Measurements from ENCODE around the gene FAM186B. TPM values are rescaled to one million over a fixed set of nuclear protein-coding genes. Genes with fewer than 3 reads are reported as not detected.

The FAM186B gene
- total RNA-seq, 1 experiment from 2014 or later = 0.39 TPM

DNA sequence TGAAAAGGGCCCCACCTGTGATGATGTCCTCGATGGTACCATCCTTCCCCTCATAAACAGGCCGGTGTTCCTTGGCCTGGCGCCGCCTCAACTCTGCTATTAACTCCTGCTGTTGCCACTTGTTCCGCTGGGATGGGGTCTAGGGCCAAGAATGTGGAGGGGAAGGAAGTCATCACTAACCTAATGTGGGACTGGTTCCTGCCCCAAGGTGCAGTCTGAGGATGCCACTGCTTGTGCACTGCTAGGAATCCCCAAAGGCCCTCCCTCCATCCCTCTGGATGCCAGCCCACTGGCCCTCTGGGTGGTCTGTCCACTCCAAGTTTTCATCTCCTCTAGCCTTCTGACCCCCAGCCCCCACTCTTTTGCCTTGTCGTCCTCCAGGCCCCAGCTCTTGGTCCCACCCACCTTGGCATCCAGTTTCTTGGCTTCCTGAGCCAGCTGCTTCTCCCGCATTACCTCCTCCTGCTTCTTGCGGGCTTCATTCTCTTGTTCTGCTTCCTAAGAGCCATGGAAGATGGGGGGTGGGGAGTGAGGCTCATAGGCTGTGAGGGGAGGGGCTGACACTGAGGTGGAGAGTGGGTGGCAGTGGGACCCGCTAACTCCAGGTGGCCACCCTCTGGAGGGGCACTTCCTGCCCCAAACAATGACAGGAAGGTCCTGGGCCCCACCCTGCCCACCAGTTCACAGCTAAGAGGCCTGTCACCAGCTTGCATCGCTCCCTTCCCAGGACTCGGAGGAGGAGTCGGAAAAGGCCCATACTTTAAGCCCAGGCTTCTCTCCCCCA is 41.6 kb upstream of the FAM186B start (continued):
- TF ChIP-seq, protein P1, sequence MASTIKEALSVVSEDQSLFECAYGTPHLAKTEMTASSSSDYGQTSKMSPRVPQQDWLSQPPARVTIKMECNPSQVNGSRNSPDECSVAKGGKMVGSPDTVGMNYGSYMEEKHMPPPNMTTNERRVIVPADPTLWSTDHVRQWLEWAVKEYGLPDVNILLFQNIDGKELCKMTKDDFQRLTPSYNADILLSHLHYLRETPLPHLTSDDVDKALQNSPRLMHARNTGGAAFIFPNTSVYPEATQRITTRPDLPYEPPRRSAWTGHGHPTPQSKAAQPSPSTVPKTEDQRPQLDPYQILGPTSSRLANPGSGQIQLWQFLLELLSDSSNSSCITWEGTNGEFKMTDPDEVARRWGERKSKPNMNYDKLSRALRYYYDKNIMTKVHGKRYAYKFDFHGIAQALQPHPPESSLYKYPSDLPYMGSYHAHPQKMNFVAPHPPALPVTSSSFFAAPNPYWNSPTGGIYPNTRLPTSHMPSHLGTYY (CRISPR knock-in tag; IDR thresholded peaks at IDR 0.05) = no peak

DNA sequence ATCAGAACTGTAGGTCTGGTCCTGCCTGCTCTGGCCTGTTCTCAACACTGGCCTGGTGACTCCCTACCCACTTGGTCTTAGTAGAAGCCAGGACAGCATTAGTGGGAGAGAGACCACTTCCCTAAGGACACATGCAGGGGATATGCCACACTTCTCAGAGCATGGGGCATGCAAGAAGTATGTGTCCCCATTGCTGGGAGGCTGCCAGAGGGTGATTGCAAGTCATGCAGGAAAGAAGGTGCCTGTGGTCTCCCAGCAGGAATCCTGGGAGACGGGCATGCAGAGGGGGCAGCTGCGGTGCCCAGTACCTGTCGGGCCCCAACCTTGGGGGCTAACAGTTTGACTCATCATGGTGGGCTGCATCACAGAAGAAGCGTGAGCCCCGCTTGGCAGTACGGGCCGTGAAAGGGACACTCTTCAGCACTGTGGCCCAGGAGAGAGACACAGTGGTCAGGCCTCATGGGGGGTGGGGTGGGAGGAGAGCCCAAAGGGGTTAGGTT is 40.9 kb upstream of the FAM186B start:
- POLR2A ChIA-PET = no interaction called here
- ATAC-seq = no peak
- no peak overlapping the region for H3K27ac Mint-ChIP-seq
- CTCF ChIA-PET = interaction anchor here (0.6 to 2.8 kb wide), 4 partner anchors 10 to 105 kb away, joined by 4 to 16 read pairs (median 10); partner anchors contain the start of gene TMBIM6
- TF ChIP-seq ELF4 (CRISPR knock-in tag; IDR thresholded peaks at IDR 0.05; ENCODE audit: low read depth) = no peak
- no peak for TF ChIP-seq FOXP1 (CRISPR knock-in tag; IDR thresholded peaks at IDR 0.05; ENCODE audit: borderline replicate concordance)
- no peak for TF ChIP-seq RELA (CRISPR knock-in tag; IDR thresholded peaks at IDR 0.05; ENCODE audit: borderline replicate concordance)
- no peak for TF ChIP-seq ZNF232 (CRISPR knock-in tag; IDR thresholded peaks at IDR 0.05)
- TF ChIP-seq, protein P2, sequence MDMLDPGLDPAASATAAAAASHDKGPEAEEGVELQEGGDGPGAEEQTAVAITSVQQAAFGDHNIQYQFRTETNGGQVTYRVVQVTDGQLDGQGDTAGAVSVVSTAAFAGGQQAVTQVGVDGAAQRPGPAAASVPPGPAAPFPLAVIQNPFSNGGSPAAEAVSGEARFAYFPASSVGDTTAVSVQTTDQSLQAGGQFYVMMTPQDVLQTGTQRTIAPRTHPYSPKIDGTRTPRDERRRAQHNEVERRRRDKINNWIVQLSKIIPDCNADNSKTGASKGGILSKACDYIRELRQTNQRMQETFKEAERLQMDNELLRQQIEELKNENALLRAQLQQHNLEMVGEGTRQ (CRISPR knock-in tag; IDR thresholded peaks at IDR 0.05) = no peak
- TF ChIP-seq HMGA2 (CRISPR knock-in tag; IDR thresholded peaks at IDR 0.05) = no peak
- TF ChIP-seq ZNF263 (CRISPR knock-in tag; IDR thresholded peaks at IDR 0.05; ENCODE audit: low read depth) = no peak
- no peak for TF ChIP-seq ESRRA (CRISPR knock-in tag; IDR thresholded peaks at IDR 0.05; ENCODE audit: borderline replicate concordance)
- TF ChIP-seq, protein P3, sequence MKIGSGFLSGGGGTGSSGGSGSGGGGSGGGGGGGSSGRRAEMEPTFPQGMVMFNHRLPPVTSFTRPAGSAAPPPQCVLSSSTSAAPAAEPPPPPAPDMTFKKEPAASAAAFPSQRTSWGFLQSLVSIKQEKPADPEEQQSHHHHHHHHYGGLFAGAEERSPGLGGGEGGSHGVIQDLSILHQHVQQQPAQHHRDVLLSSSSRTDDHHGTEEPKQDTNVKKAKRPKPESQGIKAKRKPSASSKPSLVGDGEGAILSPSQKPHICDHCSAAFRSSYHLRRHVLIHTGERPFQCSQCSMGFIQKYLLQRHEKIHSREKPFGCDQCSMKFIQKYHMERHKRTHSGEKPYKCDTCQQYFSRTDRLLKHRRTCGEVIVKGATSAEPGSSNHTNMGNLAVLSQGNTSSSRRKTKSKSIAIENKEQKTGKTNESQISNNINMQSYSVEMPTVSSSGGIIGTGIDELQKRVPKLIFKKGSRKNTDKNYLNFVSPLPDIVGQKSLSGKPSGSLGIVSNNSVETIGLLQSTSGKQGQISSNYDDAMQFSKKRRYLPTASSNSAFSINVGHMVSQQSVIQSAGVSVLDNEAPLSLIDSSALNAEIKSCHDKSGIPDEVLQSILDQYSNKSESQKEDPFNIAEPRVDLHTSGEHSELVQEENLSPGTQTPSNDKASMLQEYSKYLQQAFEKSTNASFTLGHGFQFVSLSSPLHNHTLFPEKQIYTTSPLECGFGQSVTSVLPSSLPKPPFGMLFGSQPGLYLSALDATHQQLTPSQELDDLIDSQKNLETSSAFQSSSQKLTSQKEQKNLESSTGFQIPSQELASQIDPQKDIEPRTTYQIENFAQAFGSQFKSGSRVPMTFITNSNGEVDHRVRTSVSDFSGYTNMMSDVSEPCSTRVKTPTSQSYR (CRISPR knock-in tag; IDR thresholded peaks at IDR 0.05) = no peak
- TF ChIP-seq GRHL2 (CRISPR knock-in tag; IDR thresholded peaks at IDR 0.05; ENCODE audit: insufficient replicate concordance, severe bottlenecking) = no peak
- TF ChIP-seq, protein P4, sequence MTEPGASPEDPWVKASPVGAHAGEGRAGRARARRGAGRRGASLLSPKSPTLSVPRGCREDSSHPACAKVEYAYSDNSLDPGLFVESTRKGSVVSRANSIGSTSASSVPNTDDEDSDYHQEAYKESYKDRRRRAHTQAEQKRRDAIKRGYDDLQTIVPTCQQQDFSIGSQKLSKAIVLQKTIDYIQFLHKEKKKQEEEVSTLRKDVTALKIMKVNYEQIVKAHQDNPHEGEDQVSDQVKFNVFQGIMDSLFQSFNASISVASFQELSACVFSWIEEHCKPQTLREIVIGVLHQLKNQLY (CRISPR knock-in tag; IDR thresholded peaks at IDR 0.05) = no peak
- TF ChIP-seq, protein P5, sequence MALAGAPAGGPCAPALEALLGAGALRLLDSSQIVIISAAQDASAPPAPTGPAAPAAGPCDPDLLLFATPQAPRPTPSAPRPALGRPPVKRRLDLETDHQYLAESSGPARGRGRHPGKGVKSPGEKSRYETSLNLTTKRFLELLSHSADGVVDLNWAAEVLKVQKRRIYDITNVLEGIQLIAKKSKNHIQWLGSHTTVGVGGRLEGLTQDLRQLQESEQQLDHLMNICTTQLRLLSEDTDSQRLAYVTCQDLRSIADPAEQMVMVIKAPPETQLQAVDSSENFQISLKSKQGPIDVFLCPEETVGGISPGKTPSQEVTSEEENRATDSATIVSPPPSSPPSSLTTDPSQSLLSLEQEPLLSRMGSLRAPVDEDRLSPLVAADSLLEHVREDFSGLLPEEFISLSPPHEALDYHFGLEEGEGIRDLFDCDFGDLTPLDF (CRISPR knock-in tag; IDR thresholded peaks at IDR 0.05) = no peak
- no peak for TF ChIP-seq ETV6 (CRISPR knock-in tag; IDR thresholded peaks at IDR 0.05)
- no peak for TF ChIP-seq KAT7 (CRISPR knock-in tag; IDR thresholded peaks at IDR 0.05; ENCODE audit: borderline replicate concordance)
- TF ChIP-seq, protein P6, sequence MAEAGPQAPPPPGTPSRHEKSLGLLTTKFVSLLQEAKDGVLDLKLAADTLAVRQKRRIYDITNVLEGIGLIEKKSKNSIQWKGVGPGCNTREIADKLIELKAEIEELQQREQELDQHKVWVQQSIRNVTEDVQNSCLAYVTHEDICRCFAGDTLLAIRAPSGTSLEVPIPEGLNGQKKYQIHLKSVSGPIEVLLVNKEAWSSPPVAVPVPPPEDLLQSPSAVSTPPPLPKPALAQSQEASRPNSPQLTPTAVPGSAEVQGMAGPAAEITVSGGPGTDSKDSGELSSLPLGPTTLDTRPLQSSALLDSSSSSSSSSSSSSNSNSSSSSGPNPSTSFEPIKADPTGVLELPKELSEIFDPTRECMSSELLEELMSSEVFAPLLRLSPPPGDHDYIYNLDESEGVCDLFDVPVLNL (CRISPR knock-in tag; IDR thresholded peaks at IDR 0.05; ENCODE audit: borderline replicate concordance, low read depth) = no peak
- no peak for TF ChIP-seq SP1 (CRISPR knock-in tag; conservative IDR thresholded peaks at IDR 0.05)
- no peak for TF ChIP-seq SMAD4 (CRISPR knock-in tag; IDR thresholded peaks at IDR 0.05)
- no peak for TF ChIP-seq PRRX2 (CRISPR knock-in tag; IDR thresholded peaks at IDR 0.05)
- no peak overlapping the region for H3K4me3 Mint-ChIP-seq
- peaks cover 42% of the 10 kb centered on the region for H3K36me3 Mint-ChIP-seq
- H3K4me1 Mint-ChIP-seq = peaks cover 10% of the 10 kb centered on the region
- H3K27me3 Mint-ChIP-seq (ENCODE audit: low read depth) = no peaks in the 10 kb centered on the region
- DNase-seq (ENCODE audit: low spot score) = no peak
- no peaks in the 10 kb centered on the region for H3K9me3 Mint-ChIP-seq

Measured in WTC11 (cell line).